Activated CD8-positive, alpha-beta T cell treated with anti-CD3 and anti-CD28 coated beads for 36 hours (primary cell): ENCODE results near the gene HECA. TPM values are rescaled to one million over a fixed set of nuclear protein-coding genes. Genes with fewer than 3 reads are reported as not detected.

ENCODE experiments used
- ATAC-seq: fragments of 200-7000 bp; cut with Tn5 transposase; one replicate; pipeline ENCODE4 v1.10.0; 2021; ENCODE audit warnings: mild to moderate bottlenecking, moderate library complexity
- CTCF ChIA-PET: fragments of 350-600 bp; sonication (Branson Sonifier 250); formaldehyde crosslinking; loops from one replicate; lab custom pipeline; 2021; ENCODE audit warnings: antibody characterized with exemption; lab: Charles Lee
- POLR2A ChIA-PET: fragments of 350-600 bp; sonication (Branson Sonifier 250); formaldehyde crosslinking; loops from one replicate; lab custom pipeline; 2021; ENCODE audit warnings: antibody characterized with exemption; lab: Charles Lee
- DNase-seq: peaks from one replicate; pipeline ENCODE4 v3.0.0-alpha.2; 2020
- H3K27ac Mint-ChIP-seq: one replicate; pipeline ENCODE4 v1.8.0; 2021; ENCODE audit warnings: mild to moderate bottlenecking, mixed read lengths
- H3K27me3 Mint-ChIP-seq: one replicate; pipeline ENCODE4 v1.8.0; 2021; ENCODE audit warnings: mixed read lengths
- H3K36me3 Mint-ChIP-seq: one replicate; pipeline ENCODE4 v1.8.0; 2021; ENCODE audit warnings: low read depth, mixed read lengths
- H3K4me1 Mint-ChIP-seq: one replicate; pipeline ENCODE4 v1.8.0; 2021; ENCODE audit warnings: low read depth, mixed read lengths
- H3K4me3 Mint-ChIP-seq: one replicate; pipeline ENCODE4 v1.8.0; 2021; ENCODE audit warnings: mild to moderate bottlenecking, moderate library complexity, mixed read lengths
- H3K9me3 Mint-ChIP-seq: one replicate; pipeline ENCODE4 v1.8.0; 2021; ENCODE audit warnings: mixed read lengths
- CTCF ChIP-seq: fragments of 200-600 bp; IDR thresholded peaks from one replicate; pipeline ENCODE4 v1.8.0; 2022; ENCODE audit warnings: antibody characterized with exemption, mild to moderate bottlenecking
- intact Hi-C: fragments of 100-400 bp; cut with micrococcal nuclease; formaldehyde crosslinking; loops from one replicate; pipeline ENCODE4 v1.10.0; 2022
- total RNA-seq, 2 experiments: library from RNA; stranded (reverse); gene quantifications; one replicate each; pipeline ENCODE4 v1.2.3, GENCODE V29; 2021

Gene HECA
- total RNA-seq, 2 experiments from 2014 or later: 45.4 to 47.1 TPM

GRCh38 chr6:139108378-139108777 lies 26.5 kb upstream of the HECA start:
- no peak overlapping the region for H3K4me3 Mint-ChIP-seq
- no peak overlapping the region for H3K27ac Mint-ChIP-seq
- no peak for ATAC-seq
- no peaks in the 10 kb centered on the region for H3K9me3 Mint-ChIP-seq
- no peak for DNase-seq
- H3K27me3 Mint-ChIP-seq: no peaks in the 10 kb centered on the region
- POLR2A ChIA-PET: no interaction called here
- TF ChIP-seq CTCF: no peak
- CTCF ChIA-PET: interaction anchor here (1.4 kb wide), 1 partner anchor 262 kb away, joined by 6 read pairs; no protein-coding TSS in a partner anchor
- intact Hi-C loops: no loop called here
- peaks cover 2% of the 10 kb centered on the region for H3K36me3 Mint-ChIP-seq
- peaks cover 47% of the 10 kb centered on the region for H3K4me1 Mint-ChIP-seq

DNA sequence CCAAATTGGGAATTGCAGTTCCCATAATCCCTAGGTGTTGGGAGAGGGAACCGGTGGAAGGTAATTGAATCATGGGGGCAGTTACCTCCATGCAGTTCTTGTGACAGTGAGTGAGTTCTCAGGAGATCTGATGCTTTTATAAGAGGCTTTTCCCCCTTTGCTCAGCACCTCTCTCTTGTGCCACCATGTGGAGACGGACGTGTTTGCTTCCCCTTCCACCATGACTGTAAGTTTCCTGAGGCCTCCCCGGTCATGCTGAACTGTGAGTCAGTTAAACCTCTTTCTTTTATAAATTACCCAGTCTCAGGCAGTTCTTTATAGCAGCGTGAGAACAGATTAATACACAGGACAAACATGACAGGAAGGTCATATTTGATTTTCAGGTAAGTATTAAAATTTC lies 25.3 kb upstream of the HECA start:
- Mint-ChIP-seq H3K4me1 (peaks cover 53% of the 10 kb centered on the region), H3K4me3 (no peak overlapping the region), H3K9me3 (no peaks in the 10 kb centered on the region), H3K27me3 (no peaks in the 10 kb centered on the region), H3K36me3 (peaks cover 2% of the 10 kb centered on the region), H3K27ac (no peak overlapping the region)
- ATAC-seq: peak; percentile 57
- intact Hi-C loops: no loop called here
- no peak for TF ChIP-seq CTCF
- POLR2A ChIA-PET: no interaction called here
- CTCF ChIA-PET: interaction anchor here (0.9 to 2.0 kb wide), 6 partner anchors 9 to 121 kb away, joined by 3 to 9 read pairs (median 4); no protein-coding TSS in a partner anchor
- DNase-seq: peak; percentile 71

- no peak for TF ChIP-seq CTCF
- Mint-ChIP-seq H3K9me3 (no peaks in the 10 kb centered on the region), H3K27ac (no peak overlapping the region), H3K4me1 (peaks cover 74% of the 10 kb centered on the region), H3K4me3 (no peak overlapping the region), H3K27me3 (no peaks in the 10 kb centered on the region), H3K36me3 (peaks cover 2% of the 10 kb centered on the region)
- DNase-seq (no peak), ATAC-seq (no peak)
- CTCF ChIA-PET: interaction anchor here (1.1 to 3.1 kb wide), 5 partner anchors 13 to 258 kb away, joined by 3 to 10 read pairs (median 6); no protein-coding TSS in a partner anchor
- POLR2A ChIA-PET: interaction anchor here (0.8 to 2.2 kb wide), 2 partner anchors 83 to 263 kb away, joined by 3 to 9 read pairs; partner anchors contain the start of gene CITED2
- intact Hi-C loops: loop anchor here (5.0 to 10.0 kb wide), 2 partner anchors 80 to 297 kb away; no protein-coding TSS in a partner anchor
Observed at GRCh38 chr6:139112146-139112545, 22.7 kb upstream of the HECA start.

GRCh38 chr6:139112561-139112960 lies 22.3 kb upstream of the HECA start:
- DNase-seq: no peak
- ChIA-PET CTCF (interaction anchor here (1.1 to 3.1 kb wide), 5 partner anchors 12 to 257 kb away, joined by 3 to 10 read pairs (median 6); no protein-coding TSS in a partner anchor), POLR2A (interaction anchor here (0.8 to 2.2 kb wide), 2 partner anchors 83 to 262 kb away, joined by 3 to 9 read pairs; partner anchors contain the start of gene CITED2)
- Mint-ChIP-seq H3K4me3 (peak overlapping the region; percentile 57), H3K27ac (peak overlapping the region; percentile 89), H3K9me3 (peaks cover under 1% of the 10 kb centered on the region), H3K36me3 (peaks cover 2% of the 10 kb centered on the region), H3K4me1 (peaks cover 77% of the 10 kb centered on the region), H3K27me3 (no peaks in the 10 kb centered on the region)
- ATAC-seq: no peak
- no peak for TF ChIP-seq CTCF
- intact Hi-C loops: loop anchor here (5.0 to 10.0 kb wide), 2 partner anchors 80 to 298 kb away; no protein-coding TSS in a partner anchor

- ATAC-seq (no peak), DNase-seq (no peak)
- ChIA-PET CTCF (interaction anchor here (0.9 to 3.1 kb wide), 3 partner anchors 11 to 255 kb away, joined by 4 to 9 read pairs (median 6); no protein-coding TSS in a partner anchor), POLR2A (interaction anchor here (1.4 kb wide), 1 partner anchor 85 kb away, joined by 3 read pairs; no protein-coding TSS in a partner anchor)
- H3K4me1 Mint-ChIP-seq: peaks cover 74% of the 10 kb centered on the region
- H3K4me3 Mint-ChIP-seq: no peak overlapping the region
- no peak for TF ChIP-seq CTCF
- intact Hi-C loops: loop anchor here (5.0 to 10.0 kb wide), 2 partner anchors 82 to 300 kb away; no protein-coding TSS in a partner anchor
- peaks cover 16% of the 10 kb centered on the region for H3K36me3 Mint-ChIP-seq
- peaks cover 15% of the 10 kb centered on the region for H3K9me3 Mint-ChIP-seq
- H3K27me3 Mint-ChIP-seq: no peaks in the 10 kb centered on the region
- no peak overlapping the region for H3K27ac Mint-ChIP-seq
Observed at GRCh38 chr6:139114746-139115145, 20.1 kb upstream of the HECA start.
